HG02798 (cell line): ENCODE measurements around the gene WASHC3.

ENCODE experiments used
- ATAC-seq: cut with Tn5 transposase; IDR thresholded peaks from one replicate; pipeline ENCODE4 v1.9.1; 2021; ENCODE audit warnings: mild to moderate bottlenecking; ENCODE audit not compliant: unreplicated experiment, poor library complexity

Gene WASHC3

GRCh38 chr12:101982307-101982706 is 79.5 kb downstream of the WASHC3 start:
- ATAC-seq: no peak

- ATAC-seq: no peak
These were observed 79.9 kb downstream of the WASHC3 start for GRCh38 chr12:101981868-101982267.

- ATAC-seq: no peak
These were observed 93.0 kb downstream of the WASHC3 start for GRCh38 chr12:101968770-101969169.

- ATAC-seq: no peak
These were observed 94.3 kb downstream of the WASHC3 start for GRCh38 chr12:101967506-101967905.

GRCh38 chr12:101966496-101966895 is 95.3 kb downstream of the WASHC3 start:
- no peak for ATAC-seq

- ATAC-seq: no peak
These were observed 98.1 kb downstream of the WASHC3 start for GRCh38 chr12:101963697-101964096.
